ENCODE data around the gene UBE2D2. TPM values are rescaled to one million over a fixed set of nuclear protein-coding genes. Genes with fewer than 3 reads are reported as not detected.

The UBE2D2 gene
- total and polyA plus RNA-seq, 2 of the 13 experiments (the other 11 are each of a cell fraction or from before 2014, with no cell fraction given): 79.1 to 109 TPM

DNA sequence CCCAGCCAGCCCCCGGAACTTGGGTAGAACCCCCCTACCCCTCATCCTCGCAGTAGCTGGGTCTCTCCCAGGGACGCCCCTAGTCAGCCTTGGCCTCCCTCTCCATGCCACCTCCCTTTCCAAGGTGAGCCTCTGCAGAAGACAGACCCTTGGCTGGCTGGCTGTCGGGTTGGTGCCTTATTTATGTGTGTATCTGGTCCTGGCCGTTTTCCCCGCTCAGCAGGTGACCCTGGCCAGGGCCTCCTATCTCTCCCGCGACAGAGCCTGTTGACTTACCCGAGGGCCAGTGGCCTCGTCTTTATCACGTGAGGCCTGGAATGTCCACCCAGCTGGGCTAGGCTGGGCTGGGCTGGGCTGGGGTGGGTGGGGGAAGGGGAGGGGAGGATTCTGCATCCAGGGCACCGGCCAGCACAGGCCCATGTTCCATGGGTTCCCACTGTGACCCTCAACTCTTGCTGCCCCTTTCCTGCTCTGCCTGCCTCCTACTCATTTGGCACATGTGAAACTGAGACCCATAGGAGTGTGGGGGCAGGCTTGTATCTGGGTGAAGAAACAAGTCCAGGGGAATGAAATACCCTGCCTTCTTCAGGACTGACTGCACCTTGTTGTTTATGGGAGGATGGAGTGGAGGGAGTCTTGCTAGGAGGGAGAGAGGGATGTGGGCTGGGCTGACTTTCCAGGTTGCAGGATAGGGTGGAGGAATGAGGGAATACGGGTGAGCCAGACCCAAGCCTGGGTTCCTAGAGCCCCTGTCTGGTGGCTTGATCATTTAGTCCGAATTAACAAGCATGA is 90.1 kb downstream of the UBE2D2 start (continued):
- TF ChIP-seq ZNF513 (CRISPR knock-in tag; conservative IDR thresholded peaks at IDR 0.05): no peak
- TF ChIP-seq ZNF510 (CRISPR knock-in tag; IDR thresholded peaks at IDR 0.05; ENCODE audit: low read depth): no peak
- TF ChIP-seq, protein P1, sequence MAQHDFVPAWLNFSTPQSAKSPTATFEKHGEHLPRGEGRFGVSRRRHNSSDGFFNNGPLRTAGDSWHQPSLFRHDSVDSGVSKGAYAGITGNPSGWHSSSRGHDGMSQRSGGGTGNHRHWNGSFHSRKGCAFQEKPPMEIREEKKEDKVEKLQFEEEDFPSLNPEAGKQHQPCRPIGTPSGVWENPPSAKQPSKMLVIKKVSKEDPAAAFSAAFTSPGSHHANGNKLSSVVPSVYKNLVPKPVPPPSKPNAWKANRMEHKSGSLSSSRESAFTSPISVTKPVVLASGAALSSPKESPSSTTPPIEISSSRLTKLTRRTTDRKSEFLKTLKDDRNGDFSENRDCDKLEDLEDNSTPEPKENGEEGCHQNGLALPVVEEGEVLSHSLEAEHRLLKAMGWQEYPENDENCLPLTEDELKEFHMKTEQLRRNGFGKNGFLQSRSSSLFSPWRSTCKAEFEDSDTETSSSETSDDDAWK (CRISPR knock-in tag; IDR thresholded peaks at IDR 0.05): no peak
- no peak for TF ChIP-seq ZNF484 (CRISPR knock-in tag; IDR thresholded peaks at IDR 0.05; ENCODE audit: borderline replicate concordance, low read depth)
- TF ChIP-seq CREB1 (IDR thresholded peaks at IDR 0.05): 0 out of 2 replicates have a peak, but pooled peaks have one; percentile 15
- TF ChIP-seq CREB1 (CRISPR knock-in tag; IDR thresholded peaks at IDR 0.05): no peak
- TF ChIP-seq ZNF253 (CRISPR knock-in tag; IDR thresholded peaks at IDR 0.05; ENCODE audit: borderline replicate concordance): no peak
- TF ChIP-seq ZNF775 (CRISPR knock-in tag; IDR thresholded peaks at IDR 0.05; ENCODE audit: borderline replicate concordance): no peak
- peak; percentile 78 for TF ChIP-seq HDAC2 (CRISPR knock-in tag; IDR thresholded peaks at IDR 0.05)
- no peak for TF ChIP-seq FOXJ3 (CRISPR knock-in tag; IDR thresholded peaks at IDR 0.05; ENCODE audit: borderline replicate concordance)
- no peak for TF ChIP-seq ZNF749 (CRISPR knock-in tag; IDR thresholded peaks at IDR 0.05; ENCODE audit: borderline replicate concordance)
- no peak; the same call in 1 of the 2 replicates for TF ChIP-seq PRDM10 (CRISPR knock-in tag; IDR thresholded peaks at IDR 0.05; ENCODE audit: low read depth)
- TF ChIP-seq NKX3-1 (CRISPR knock-in tag; IDR thresholded peaks at IDR 0.05): no peak
- TF ChIP-seq DPF2 (CRISPR knock-in tag; IDR thresholded peaks at IDR 0.05; ENCODE audit: borderline replicate concordance, low read depth): peak; percentile 44; the same call in 1 of the 2 replicates
- TF ChIP-seq MLLT10 (CRISPR knock-in tag; IDR thresholded peaks at IDR 0.05): no peak
- TF ChIP-seq EP300 (IDR thresholded peaks at IDR 0.05; ENCODE audit: low read depth in 2 of 2, low read length in 2 of 2): peak; percentile 50 to 59; a peak in 3 of 4 replicates
- TF ChIP-seq EP300 (CRISPR knock-in tag; IDR thresholded peaks at IDR 0.05; ENCODE audit: borderline replicate concordance): no peak
- no peak for TF ChIP-seq ZFP90 (CRISPR knock-in tag; IDR thresholded peaks at IDR 0.05; ENCODE audit: borderline replicate concordance)
- TF ChIP-seq ZFP37 (CRISPR knock-in tag; IDR thresholded peaks at IDR 0.05; ENCODE audit: borderline replicate concordance): peak; percentile 81; the same call in 1 of the 2 replicates
- TF ChIP-seq ZNF879 (CRISPR knock-in tag; IDR thresholded peaks at IDR 0.05): no peak
- TF ChIP-seq ZKSCAN5 (CRISPR knock-in tag; IDR thresholded peaks at IDR 0.05): no peak
- no peak for TF ChIP-seq GLI4 (CRISPR knock-in tag; IDR thresholded peaks at IDR 0.05; ENCODE audit: borderline replicate concordance)
- no peak for TF ChIP-seq SOX6 (IDR thresholded peaks at IDR 0.05)
- TF ChIP-seq SOX6 (CRISPR knock-in tag; IDR thresholded peaks at IDR 0.05): 0 out of 2 replicates have a peak, but pooled peaks have one; percentile 5
